Stimulated activated CD8-positive, alpha-beta memory T cell treated with anti-CD3 and anti-CD28 coated beads, Interleukin-4, amount 100 ng/mL, for 4 hours (primary cell): ENCODE results near the gene FMO3.

Source experiments
- DNase-seq, 2 donors: peaks; one replicate each; pipeline ENCODE4 v3.0.0-alpha.2; 2020; ENCODE audit warnings: low read depth in 2 of 2, low spot score in 1 of 2

Gene FMO3

GRCh38 chr1:171155484-171155883 is 64.8 kb downstream of the FMO3 start:
- no peak for DNase-seq

- DNase-seq = no peak
These were observed 67.4 kb downstream of the FMO3 start for GRCh38 chr1:171158096-171158495.

GRCh38 chr1:171158551-171158950 is 67.8 kb downstream of the FMO3 start:
- DNase-seq = no peak

GRCh38 chr1:171159148-171159547 is 68.4 kb downstream of the FMO3 start:
- DNase-seq = no peak

GRCh38 chr1:171160211-171160610 is 69.5 kb downstream of the FMO3 start:
- no peak for DNase-seq

- DNase-seq = no peak
These were observed 70.1 kb downstream of the FMO3 start for GRCh38 chr1:171160639-171161354.

GRCh38 chr1:171161431-171161830 is 70.7 kb downstream of the FMO3 start:
- no peak for DNase-seq

- DNase-seq = no peak
These were observed 75.7 kb downstream of the FMO3 start for GRCh38 chr1:171166361-171166760.
